HepG2 (cell line): Measurements from ENCODE around the gene ADGRB3. TPM values are rescaled to one million over a fixed set of nuclear protein-coding genes. Genes with fewer than 3 reads are reported as not detected.

Experiments used
- ATAC-seq: fragments of 200-7000 bp; cut with Tn5 transposase; 3 replicates; pipeline ENCODE4 v1.9.1; 2020; ENCODE audit warnings: mild to moderate bottlenecking, moderate library complexity
- BruUV-seq: library from RNA; stranded (reverse); fragments of 400-500 nt; replicated peaks from 2 replicates; lab custom pipeline; 2021; lab: Mats Ljungman, UMichigan
- CTCF ChIA-PET: fragments of 300-600 bp; formaldehyde crosslinking; extraction: SDS; loops from one replicate; lab custom pipeline; 2021; ENCODE audit warnings: low total read pairs, inconsistent platforms, low intra/inter-chr PET ratio; lab: Yijun Ruan, JAX
- POLR2A ChIA-PET: fragments of 350-600 bp; sonication (Branson Sonifier 250); formaldehyde crosslinking; loops from one replicate; lab custom pipeline; 2020; ENCODE audit warnings: antibody characterized with exemption, inconsistent platforms; lab: Yijun Ruan, JAX
- DNase-seq: peaks from one replicate; pipeline ENCODE4 v3.0.0-alpha.2; 2015; ENCODE audit warnings: low spot score
- FAIRE-seq: peaks from 3 replicates; lab custom pipeline; 2011; peaks lifted over from hg19 to GRCh38; lab: Jason Lieb, UNC
- H2AFZ ChIP-seq: one replicate; pipeline ENCODE4 v1.6.1; 2011; ENCODE audit warnings: low read length, inconsistent platforms
- H3K27ac ChIP-seq: fragments of 300-600 bp; 3 replicates; pipeline ENCODE4 v1.8.0; 2011; ENCODE audit warnings: mixed run types, mild to moderate bottlenecking, mixed read lengths, low read length, inconsistent platforms; ENCODE audit not compliant: insufficient read depth; ENCODE audit errors: extremely low read length
- H3K27me3 ChIP-seq, 2 experiments: fragments of 200-600 bp in 1 of 2; 2 replicates in 1 of 2; 3 replicates in 1 of 2; pipeline versions ENCODE4 v1.6.0 to v1.8.0; 2011; ENCODE audit warnings: low read length in 2 of 2, mild to moderate bottlenecking in 2 of 2, moderate library complexity in 2 of 2, inconsistent platforms in 1 of 2; ENCODE audit not compliant: insufficient read depth in 2 of 2, control insufficient read depth in 1 of 2
- H3K36me3 ChIP-seq, 2 experiments: fragments of 200-600 bp in 1 of 2; replicated peaks in 1 of 2; 2 replicates in 1 of 2; 3 replicates in 1 of 2; pipeline versions ENCODE4 v1.5.1 to v1.8.0; 2011; ENCODE audit warnings: low read length in 2 of 2, inconsistent platforms in 1 of 2; ENCODE audit not compliant: insufficient read depth in 2 of 2, control insufficient read depth in 1 of 2
- H3K4me1 ChIP-seq: 2 replicates; pipeline ENCODE4 v1.5.1; 2012; ENCODE audit warnings: low read length, inconsistent platforms; ENCODE audit not compliant: insufficient read depth
- H3K4me2 ChIP-seq: 2 replicates; pipeline ENCODE4 v1.6.0; 2011; ENCODE audit warnings: low read depth, low read length, inconsistent platforms
- H3K4me3 ChIP-seq, 3 experiments: fragments of 200-600 bp in 1 of 3; sonication (generic), shearing (Covaris generic) in 1 of 3; replicated peaks in 1 of 3; 2 replicates each; pipeline ENCODE4 v1.5.1; 2011 to 2016; ENCODE audit warnings: low read length in 3 of 3, inconsistent platforms in 2 of 3, low read depth in 2 of 3, mild to moderate bottlenecking in 2 of 3, control low read depth in 1 of 3, mixed read lengths in 1 of 3; ENCODE audit not compliant: insufficient read depth in 1 of 3
- H3K79me2 ChIP-seq: one replicate; pipeline ENCODE4 v1.6.1; 2011; ENCODE audit warnings: low read length, inconsistent platforms; ENCODE audit not compliant: insufficient read depth
- H3K9ac ChIP-seq: 2 replicates; pipeline ENCODE4 v1.6.0; 2011; ENCODE audit warnings: mild to moderate bottlenecking, low read depth, low read length, inconsistent platforms; ENCODE audit not compliant: insufficient read depth
- H3K9me3 ChIP-seq: 2 replicates; pipeline ENCODE4 v1.5.1; 2012; ENCODE audit warnings: mild to moderate bottlenecking, low read length
- H4K20me1 ChIP-seq: 2 replicates; pipeline ENCODE4 v1.6.0; 2011; ENCODE audit warnings: inconsistent platforms, mild to moderate bottlenecking, low read length, moderate library complexity; ENCODE audit not compliant: insufficient read depth
- CENPX ChIP-seq: sonication (generic); formaldehyde crosslinking; IDR thresholded peaks from 2 replicates; pipeline ENCODE4 v1.9.0; 2021; ENCODE audit warnings: mild to moderate bottlenecking, missing genetic modification reagents, moderate library complexity
- GLI4 ChIP-seq: sonication (generic); formaldehyde crosslinking; IDR thresholded peaks from 2 replicates; pipeline ENCODE4 v1.5.1; 2020; ENCODE audit warnings: missing genetic modification reagents, mild to moderate bottlenecking, moderate library complexity, borderline replicate concordance
- GTF3A ChIP-seq: sonication (generic); formaldehyde crosslinking; conservative IDR thresholded peaks from 2 replicates; pipeline ENCODE4 v1.4.0; 2020; ENCODE audit warnings: mild to moderate bottlenecking, missing genetic modification reagents
- ISX ChIP-seq: sonication (generic); formaldehyde crosslinking; conservative IDR thresholded peaks from 2 replicates; pipeline ENCODE4 v1.5.0; 2020; ENCODE audit warnings: missing genetic modification reagents
- MLLT10 ChIP-seq: sonication (generic); formaldehyde crosslinking; IDR thresholded peaks from 2 replicates; pipeline ENCODE4 v1.4.0; 2020; ENCODE audit warnings: missing genetic modification reagents
- SYNCRIP ChIP-seq: fragments of 200-400 bp; formaldehyde crosslinking; IDR thresholded peaks from 2 replicates; pipeline ENCODE4 v1.6.1; 2018; ENCODE audit warnings: mild to moderate bottlenecking, low read depth, low read length; ENCODE audit not compliant: insufficient read depth
- ZMAT3 ChIP-seq: sonication (generic); formaldehyde crosslinking; conservative IDR thresholded peaks from 2 replicates; pipeline ENCODE4 v1.7.0; 2021; ENCODE audit warnings: missing genetic modification reagents
- ZNF138 ChIP-seq: sonication (generic); formaldehyde crosslinking; IDR thresholded peaks from 2 replicates; pipeline ENCODE4 v1.5.0; 2020; ENCODE audit warnings: mild to moderate bottlenecking, low read depth, missing genetic modification reagents
- ZNF501 ChIP-seq: sonication (generic); formaldehyde crosslinking; IDR thresholded peaks from 2 replicates; pipeline ENCODE4 v1.5.1; 2020; ENCODE audit warnings: mild to moderate bottlenecking, moderate library complexity, missing genetic modification reagents
- ZNF678 ChIP-seq: sonication (generic); formaldehyde crosslinking; IDR thresholded peaks from 2 replicates; pipeline ENCODE4 v1.4.0; 2020; ENCODE audit warnings: mild to moderate bottlenecking, missing genetic modification reagents
- ZSCAN9 ChIP-seq: IDR thresholded peaks from 2 replicates; pipeline ENCODE4 v1.6.1; 2016; ENCODE audit warnings: borderline replicate concordance
- WGBS: methylation state at CpG from one replicate; pipeline ENCODE4 v1.1.6; 2017; ENCODE audit warnings: low lambda C conversion rate; 5-methylcytosine and 5-hydroxymethylcytosine counted together
- in situ Hi-C: cut with HindIII; loops from 2 replicates; pipeline ENCODE4 v1.10.0; 2017; ENCODE audit warnings: low pct_unique_long_range_greater_than_20kb; ENCODE audit not compliant: extremely low pct_ligation_motif_present
- intact Hi-C: fragments of 100-400 bp; cut with micrococcal nuclease; formaldehyde crosslinking; loops from one replicate; pipeline ENCODE4 v1.10.0; 2022; ENCODE audit not compliant: unreplicated experiment
- polyA plus RNA-seq, 8 experiments: library from polyadenylated mRNA; depleted of rRNA in 3 of 8; stranded (reverse) in 7 of 8; unstranded in 1 of 8; fragments of >200 nt; fragmentation: Illumina TruSeq in 4 of 8; extraction: Trizol in 4 of 8; gene quantifications; 2 replicates each; pipeline versions ENCODE4 v1.2.1 to v1.2.3, GENCODE V29; 2011 to 2016; ENCODE audit warnings: low read depth in 4 of 8, missing spikeins in 1 of 8, mixed read lengths in 1 of 8; ENCODE audit not compliant: insufficient read depth in 1 of 8
- total RNA-seq, 5 experiments: library from RNA; depleted of rRNA; stranded (reverse); fragments of >200 nt; fragmentation: Illumina TruSeq; extraction: Trizol; gene quantifications; 2 replicates each; pipeline ENCODE4 v1.2.3, GENCODE V29; 2016; ENCODE audit warnings: low read depth in 1 of 5
- TF ChIP-seq, protein P1 (sequence below): sonication (generic); formaldehyde crosslinking; IDR thresholded peaks from 2 replicates; pipeline ENCODE4 v1.5.0; 2020; ENCODE audit warnings: mild to moderate bottlenecking, missing genetic modification reagents
- TF ChIP-seq, protein P2 (sequence below): sonication (generic); formaldehyde crosslinking; IDR thresholded peaks from 2 replicates; pipeline ENCODE4 v1.5.1; 2020; ENCODE audit warnings: mild to moderate bottlenecking, moderate library complexity, missing genetic modification reagents
- TF ChIP-seq, protein P3 (sequence below): sonication (generic); formaldehyde crosslinking; IDR thresholded peaks from 2 replicates; pipeline ENCODE4 v1.8.1; 2022; ENCODE audit warnings: mild to moderate bottlenecking, missing genetic modification reagents
- TF ChIP-seq, protein P4 (sequence below): sonication (generic); formaldehyde crosslinking; IDR thresholded peaks from 2 replicates; pipeline ENCODE4 v1.4.0; 2020; ENCODE audit warnings: missing genetic modification reagents
- TF ChIP-seq, protein P5 (sequence below): sonication (generic); formaldehyde crosslinking; IDR thresholded peaks from 2 replicates; pipeline ENCODE4 v1.5.0; 2020; ENCODE audit warnings: mild to moderate bottlenecking, missing genetic modification reagents
- TF ChIP-seq, protein P6 (sequence below): sonication (generic); formaldehyde crosslinking; IDR thresholded peaks from 2 replicates; pipeline ENCODE4 v1.4.0; 2020; ENCODE audit warnings: missing genetic modification reagents; ENCODE audit errors: not compliant biosample characterization

Gene ADGRB3
- total and polyA plus RNA-seq, 2 of the 13 experiments (the other 11 are each of a cell fraction or from before 2014, with no cell fraction given), result not detected

DNA sequence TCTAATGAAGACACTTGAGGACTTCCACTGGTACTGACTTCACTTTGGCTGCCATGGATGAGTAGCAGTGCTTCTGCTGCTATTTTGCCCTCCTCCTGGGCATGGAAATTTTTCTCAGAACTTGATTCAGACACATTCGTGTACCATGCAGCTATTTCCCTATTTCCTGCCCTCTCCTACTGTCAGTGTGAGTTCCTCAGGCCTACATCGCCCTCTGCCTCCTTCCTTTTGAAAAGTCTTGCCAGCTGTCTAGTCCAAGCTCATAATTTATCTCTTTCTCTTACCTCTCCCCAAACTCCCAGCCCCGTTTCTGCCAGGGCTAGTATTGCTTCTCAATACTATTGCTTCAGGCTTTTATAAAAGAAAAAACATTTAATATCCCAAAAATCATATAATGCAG is 470.2 kb downstream of the ADGRB3 start:
- Histone ChIP-seq H3K36me3 (no peaks in the 10 kb centered on the region), H3K27me3 (no peaks in the 10 kb centered on the region), H3K9me3 (no peaks in the 10 kb centered on the region), H3K27ac (no peak overlapping the region), H2AFZ (no peak overlapping the region), H3K4me2 (no peak overlapping the region), H3K4me3 (no peak overlapping the region), H3K4me1 (no peaks in the 10 kb centered on the region), H4K20me1 (no peaks in the 10 kb centered on the region), H3K79me2 (no peaks in the 10 kb centered on the region), H3K9ac (no peak overlapping the region)
- CTCF ChIA-PET, result no interaction called here
- WGBS, result 1% methylated on average over 3 of the region's 3 CpGs
- intact Hi-C loops, result no loop called here
- POLR2A ChIA-PET, result no interaction called here
- in situ Hi-C loops, result no loop called here
- no peak for FAIRE-seq
- DNase-seq, result no peak
- no peak for ATAC-seq
- TF ChIP-seq ZNF501, result no peak
- no peak for TF ChIP-seq ZMAT3 (CRISPR knock-in tag)
- TF ChIP-seq, protein P1, sequence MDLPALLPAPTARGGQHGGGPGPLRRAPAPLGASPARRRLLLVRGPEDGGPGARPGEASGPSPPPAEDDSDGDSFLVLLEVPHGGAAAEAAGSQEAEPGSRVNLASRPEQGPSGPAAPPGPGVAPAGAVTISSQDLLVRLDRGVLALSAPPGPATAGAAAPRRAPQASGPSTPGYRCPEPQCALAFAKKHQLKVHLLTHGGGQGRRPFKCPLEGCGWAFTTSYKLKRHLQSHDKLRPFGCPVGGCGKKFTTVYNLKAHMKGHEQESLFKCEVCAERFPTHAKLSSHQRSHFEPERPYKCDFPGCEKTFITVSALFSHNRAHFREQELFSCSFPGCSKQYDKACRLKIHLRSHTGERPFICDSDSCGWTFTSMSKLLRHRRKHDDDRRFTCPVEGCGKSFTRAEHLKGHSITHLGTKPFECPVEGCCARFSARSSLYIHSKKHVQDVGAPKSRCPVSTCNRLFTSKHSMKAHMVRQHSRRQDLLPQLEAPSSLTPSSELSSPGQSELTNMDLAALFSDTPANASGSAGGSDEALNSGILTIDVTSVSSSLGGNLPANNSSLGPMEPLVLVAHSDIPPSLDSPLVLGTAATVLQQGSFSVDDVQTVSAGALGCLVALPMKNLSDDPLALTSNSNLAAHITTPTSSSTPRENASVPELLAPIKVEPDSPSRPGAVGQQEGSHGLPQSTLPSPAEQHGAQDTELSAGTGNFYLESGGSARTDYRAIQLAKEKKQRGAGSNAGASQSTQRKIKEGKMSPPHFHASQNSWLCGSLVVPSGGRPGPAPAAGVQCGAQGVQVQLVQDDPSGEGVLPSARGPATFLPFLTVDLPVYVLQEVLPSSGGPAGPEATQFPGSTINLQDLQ, result no peak
- TF ChIP-seq, protein P2, sequence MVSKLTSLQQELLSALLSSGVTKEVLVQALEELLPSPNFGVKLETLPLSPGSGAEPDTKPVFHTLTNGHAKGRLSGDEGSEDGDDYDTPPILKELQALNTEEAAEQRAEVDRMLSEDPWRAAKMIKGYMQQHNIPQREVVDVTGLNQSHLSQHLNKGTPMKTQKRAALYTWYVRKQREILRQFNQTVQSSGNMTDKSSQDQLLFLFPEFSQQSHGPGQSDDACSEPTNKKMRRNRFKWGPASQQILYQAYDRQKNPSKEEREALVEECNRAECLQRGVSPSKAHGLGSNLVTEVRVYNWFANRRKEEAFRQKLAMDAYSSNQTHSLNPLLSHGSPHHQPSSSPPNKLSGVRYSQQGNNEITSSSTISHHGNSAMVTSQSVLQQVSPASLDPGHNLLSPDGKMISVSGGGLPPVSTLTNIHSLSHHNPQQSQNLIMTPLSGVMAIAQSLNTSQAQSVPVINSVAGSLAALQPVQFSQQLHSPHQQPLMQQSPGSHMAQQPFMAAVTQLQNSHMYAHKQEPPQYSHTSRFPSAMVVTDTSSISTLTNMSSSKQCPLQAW (CRISPR knock-in tag), result no peak
- TF ChIP-seq, protein P3, sequence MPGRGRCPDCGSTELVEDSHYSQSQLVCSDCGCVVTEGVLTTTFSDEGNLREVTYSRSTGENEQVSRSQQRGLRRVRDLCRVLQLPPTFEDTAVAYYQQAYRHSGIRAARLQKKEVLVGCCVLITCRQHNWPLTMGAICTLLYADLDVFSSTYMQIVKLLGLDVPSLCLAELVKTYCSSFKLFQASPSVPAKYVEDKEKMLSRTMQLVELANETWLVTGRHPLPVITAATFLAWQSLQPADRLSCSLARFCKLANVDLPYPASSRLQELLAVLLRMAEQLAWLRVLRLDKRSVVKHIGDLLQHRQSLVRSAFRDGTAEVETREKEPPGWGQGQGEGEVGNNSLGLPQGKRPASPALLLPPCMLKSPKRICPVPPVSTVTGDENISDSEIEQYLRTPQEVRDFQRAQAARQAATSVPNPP (CRISPR knock-in tag), result no peak
- no peak for TF ChIP-seq GTF3A (CRISPR knock-in tag)
- no peak for TF ChIP-seq CENPX
- TF ChIP-seq ZSCAN9 (CRISPR knock-in tag), result no peak
- no peak for TF ChIP-seq SYNCRIP
- TF ChIP-seq MLLT10 (CRISPR knock-in tag), result no peak
- no peak for TF ChIP-seq ZNF678 (CRISPR knock-in tag)
- TF ChIP-seq ZNF138, result no peak
- TF ChIP-seq, protein P4, sequence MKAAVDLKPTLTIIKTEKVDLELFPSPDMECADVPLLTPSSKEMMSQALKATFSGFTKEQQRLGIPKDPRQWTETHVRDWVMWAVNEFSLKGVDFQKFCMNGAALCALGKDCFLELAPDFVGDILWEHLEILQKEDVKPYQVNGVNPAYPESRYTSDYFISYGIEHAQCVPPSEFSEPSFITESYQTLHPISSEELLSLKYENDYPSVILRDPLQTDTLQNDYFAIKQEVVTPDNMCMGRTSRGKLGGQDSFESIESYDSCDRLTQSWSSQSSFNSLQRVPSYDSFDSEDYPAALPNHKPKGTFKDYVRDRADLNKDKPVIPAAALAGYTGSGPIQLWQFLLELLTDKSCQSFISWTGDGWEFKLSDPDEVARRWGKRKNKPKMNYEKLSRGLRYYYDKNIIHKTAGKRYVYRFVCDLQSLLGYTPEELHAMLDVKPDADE (CRISPR knock-in tag), result no peak
- TF ChIP-seq GLI4 (CRISPR knock-in tag), result no peak
- TF ChIP-seq, protein P5, sequence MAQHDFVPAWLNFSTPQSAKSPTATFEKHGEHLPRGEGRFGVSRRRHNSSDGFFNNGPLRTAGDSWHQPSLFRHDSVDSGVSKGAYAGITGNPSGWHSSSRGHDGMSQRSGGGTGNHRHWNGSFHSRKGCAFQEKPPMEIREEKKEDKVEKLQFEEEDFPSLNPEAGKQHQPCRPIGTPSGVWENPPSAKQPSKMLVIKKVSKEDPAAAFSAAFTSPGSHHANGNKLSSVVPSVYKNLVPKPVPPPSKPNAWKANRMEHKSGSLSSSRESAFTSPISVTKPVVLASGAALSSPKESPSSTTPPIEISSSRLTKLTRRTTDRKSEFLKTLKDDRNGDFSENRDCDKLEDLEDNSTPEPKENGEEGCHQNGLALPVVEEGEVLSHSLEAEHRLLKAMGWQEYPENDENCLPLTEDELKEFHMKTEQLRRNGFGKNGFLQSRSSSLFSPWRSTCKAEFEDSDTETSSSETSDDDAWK (CRISPR knock-in tag), result no peak
- TF ChIP-seq ISX, result no peak
- TF ChIP-seq, protein P6, sequence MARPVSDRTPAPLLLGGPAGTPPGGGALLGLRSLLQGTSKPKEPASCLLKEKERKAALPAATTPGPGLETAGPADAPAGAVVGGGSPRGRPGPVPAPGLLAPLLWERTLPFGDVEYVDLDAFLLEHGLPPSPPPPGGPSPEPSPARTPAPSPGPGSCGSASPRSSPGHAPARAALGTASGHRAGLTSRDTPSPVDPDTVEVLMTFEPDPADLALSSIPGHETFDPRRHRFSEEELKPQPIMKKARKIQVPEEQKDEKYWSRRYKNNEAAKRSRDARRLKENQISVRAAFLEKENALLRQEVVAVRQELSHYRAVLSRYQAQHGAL (CRISPR knock-in tag), result no peak
- TF ChIP-seq, all 625 proteins: peak for 0
- BruUV-seq, result no TSS peak
